CD14-positive monocyte (primary cell): ENCODE data around the gene EDIL3. TPM values are rescaled to one million over a fixed set of nuclear protein-coding genes. Genes with fewer than 3 reads are reported as not detected.

Source experiments
- DNase-seq, 3 donors: peaks; one replicate each; pipeline ENCODE4 v3.0.0-alpha.2; 2011 to 2022
- H2AFZ ChIP-seq: 2 replicates; pipeline ENCODE4 v1.6.0; 2012; ENCODE audit warnings: mild to moderate bottlenecking, low read depth, low read length, inconsistent platforms; ENCODE audit not compliant: insufficient read depth, poor library complexity, severe bottlenecking
- H3K27ac ChIP-seq, 2 donors: 1 replicate in 1 of 2; 2 replicates in 1 of 2; pipeline ENCODE4 v1.5.1; 2012 to 2013; ENCODE audit warnings: low read length in 2 of 2, control low read depth in 1 of 2, inconsistent platforms in 1 of 2, low read depth in 1 of 2, mild to moderate bottlenecking in 1 of 2
- H3K27me3 ChIP-seq, 2 donors: one replicate each; pipeline versions ENCODE4 v1.6.0 to v1.6.1; 2011 to 2013; ENCODE audit warnings: low read length in 2 of 2; ENCODE audit not compliant: control insufficient read depth in 2 of 2, insufficient read depth in 2 of 2
- H3K36me3 ChIP-seq, 2 donors: replicated peaks in 1 of 2; 1 replicate in 1 of 2; 2 replicates in 1 of 2; pipeline versions ENCODE4 v1.5.1 to v1.6.1; 2012 to 2013; ENCODE audit warnings: low read length in 2 of 2, control low read depth in 1 of 2, inconsistent platforms in 1 of 2, mild to moderate bottlenecking in 1 of 2; ENCODE audit not compliant: insufficient read depth in 2 of 2, control insufficient read depth in 1 of 2
- H3K4me1 ChIP-seq, 2 donors: 1 replicate in 1 of 2; 2 replicates in 1 of 2; pipeline versions ENCODE4 v1.5.1 to v1.6.1; 2012 to 2013; ENCODE audit warnings: low read length in 2 of 2, control low read depth in 1 of 2, inconsistent platforms in 1 of 2, mild to moderate bottlenecking in 1 of 2, moderate library complexity in 1 of 2; ENCODE audit not compliant: insufficient read depth in 2 of 2, control insufficient read depth in 1 of 2
- H3K4me2 ChIP-seq: replicated peaks from 2 replicates; pipeline ENCODE3; 2012; ENCODE audit warnings: low read length, moderate library complexity, mild to moderate bottlenecking; ENCODE audit not compliant: poor library complexity, severe bottlenecking; ENCODE audit errors: extremely low read depth
- H3K4me3 ChIP-seq, 3 experiments: fragments of 200-600 bp in 1 of 3; sonication (generic) in 1 of 3; replicated peaks in 1 of 3; 1 replicate in 2 of 3; 2 replicates in 1 of 3; pipeline ENCODE4 v1.5.1; 2011 to 2013; ENCODE audit warnings: low read length in 3 of 3, mild to moderate bottlenecking in 3 of 3, control low read depth in 2 of 3, low read depth in 2 of 3, inconsistent platforms in 1 of 3, moderate library complexity in 1 of 3
- H3K79me2 ChIP-seq: 2 replicates; pipeline ENCODE4 v1.6.0; 2012; ENCODE audit warnings: mild to moderate bottlenecking, control low read depth, inconsistent platforms, low read length, moderate library complexity; ENCODE audit not compliant: insufficient read depth
- H3K9ac ChIP-seq: 2 replicates; pipeline ENCODE4 v1.6.0; 2017; ENCODE audit warnings: low read length, mild to moderate bottlenecking; ENCODE audit not compliant: insufficient read depth, poor library complexity, severe bottlenecking
- H3K9me3 ChIP-seq, 2 donors: replicated peaks in 1 of 2; 1 replicate in 1 of 2; 2 replicates in 1 of 2; pipeline versions ENCODE4 v1.5.1 to v1.6.1; 2012 to 2013; ENCODE audit warnings: low read length in 2 of 2, control low read depth in 1 of 2; ENCODE audit not compliant: control insufficient read depth in 1 of 2, insufficient read depth in 1 of 2
- H4K20me1 ChIP-seq: 2 replicates; pipeline ENCODE4 v1.6.0; 2012; ENCODE audit warnings: mild to moderate bottlenecking, low read length, control low read depth, moderate library complexity; ENCODE audit not compliant: insufficient read depth
- H3K27ac Mint-ChIP-seq, 7 donors: one replicate each; pipeline ENCODE4 v1.8.0; 2020; ENCODE audit warnings: mild to moderate bottlenecking in 7 of 7, mixed read lengths in 7 of 7, moderate library complexity in 6 of 7, inconsistent platforms in 2 of 7
- H3K27me3 Mint-ChIP-seq, 3 donors: one replicate each; pipeline ENCODE4 v1.8.0; 2021 to 2022; ENCODE audit warnings: low read depth in 3 of 3, mild to moderate bottlenecking in 3 of 3, mixed read lengths in 3 of 3, moderate library complexity in 3 of 3, inconsistent platforms in 1 of 3
- H3K36me3 Mint-ChIP-seq, 2 donors: one replicate each; pipeline ENCODE4 v1.8.0; 2020; ENCODE audit warnings: mixed read lengths in 2 of 2, inconsistent platforms in 1 of 2, mild to moderate bottlenecking in 1 of 2
- H3K4me1 Mint-ChIP-seq: one replicate; pipeline ENCODE4 v1.8.0; 2020; ENCODE audit warnings: mild to moderate bottlenecking, mixed read lengths
- H3K4me3 Mint-ChIP-seq, 2 donors: one replicate each; pipeline ENCODE4 v1.8.0; 2020; ENCODE audit warnings: mild to moderate bottlenecking in 2 of 2, mixed read lengths in 2 of 2, moderate library complexity in 1 of 2
- H3K9me3 Mint-ChIP-seq, 7 donors: one replicate each; pipeline ENCODE4 v1.8.0; 2020 to 2022; ENCODE audit warnings: mixed read lengths in 7 of 7, mild to moderate bottlenecking in 6 of 7, moderate library complexity in 6 of 7, inconsistent platforms in 2 of 7
- WGBS: methylation state at CpG from one replicate; pipeline ENCODE4 v1.1.5; 2013; ENCODE audit warnings: missing lambda C conversion rate; ENCODE audit not compliant: insufficient coverage; 5-methylcytosine and 5-hydroxymethylcytosine counted together
- intact Hi-C, 2 donors: fragments of 100-400 bp; cut with micrococcal nuclease; formaldehyde crosslinking; loops; one replicate each; pipeline versions ENCODE4 v1.15.0 to v1.15.1; 2023
- polyA plus RNA-seq, 3 donors: library from polyadenylated mRNA; depleted of rRNA in 1 of 3; unstranded in 2 of 3; stranded (reverse) in 1 of 3; fragments of 300-500 nt in 2 of 3; fragments of >200 nt in 1 of 3; fragmentation: Illumina TruSeq in 2 of 3; gene quantifications; 1 replicate in 2 of 3; 2 replicates in 1 of 3; pipeline ENCODE4 v1.2.3, GENCODE V29; 2012 to 2021
- TF ChIP-seq, protein P1 (sequence below): fragments of 200-600 bp; IDR thresholded peaks from one replicate; pipeline ENCODE4 v1.8.0; 2022; ENCODE audit warnings: antibody characterized with exemption, mild to moderate bottlenecking

Gene EDIL3
- polyA plus RNA-seq, 3 donors, result 0.09 TPM; not detected in 2

DNA sequence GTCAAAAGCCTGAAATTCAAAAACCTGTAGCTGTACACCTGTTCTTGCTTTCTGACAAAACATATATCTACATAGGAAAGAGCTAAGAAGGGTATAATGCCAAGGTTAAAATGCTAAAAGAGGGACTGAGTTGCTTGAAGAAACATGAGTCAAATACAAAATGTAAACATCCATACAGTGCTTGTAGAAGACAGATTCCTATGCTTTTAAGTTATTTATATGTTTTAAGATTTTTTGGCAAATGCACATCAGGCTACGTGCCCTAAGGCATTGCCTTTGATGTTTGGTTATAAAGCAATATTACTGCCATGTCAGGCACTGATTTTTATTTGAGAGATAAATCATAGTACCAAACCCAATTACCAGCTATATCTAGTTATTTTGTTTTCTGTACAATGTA is 269.0 kb downstream of the EDIL3 start:
- WGBS, result no CpG with 5 or more reads among the region's 1 CpG
- no peaks in the 10 kb centered on the region for H4K20me1 ChIP-seq
- H3K9ac ChIP-seq, result no peak overlapping the region
- no peaks in the 10 kb centered on the region for H3K36me3 Mint-ChIP-seq
- no peaks in the 10 kb centered on the region for H3K4me1 ChIP-seq
- no peaks in the 10 kb centered on the region for H3K36me3 ChIP-seq
- H3K27me3 ChIP-seq, result no peaks in the 10 kb centered on the region
- peaks cover 0 to 1% (median 0%) of the 10 kb centered on the region in 3 donors for H3K27me3 Mint-ChIP-seq
- TF ChIP-seq, protein P1, sequence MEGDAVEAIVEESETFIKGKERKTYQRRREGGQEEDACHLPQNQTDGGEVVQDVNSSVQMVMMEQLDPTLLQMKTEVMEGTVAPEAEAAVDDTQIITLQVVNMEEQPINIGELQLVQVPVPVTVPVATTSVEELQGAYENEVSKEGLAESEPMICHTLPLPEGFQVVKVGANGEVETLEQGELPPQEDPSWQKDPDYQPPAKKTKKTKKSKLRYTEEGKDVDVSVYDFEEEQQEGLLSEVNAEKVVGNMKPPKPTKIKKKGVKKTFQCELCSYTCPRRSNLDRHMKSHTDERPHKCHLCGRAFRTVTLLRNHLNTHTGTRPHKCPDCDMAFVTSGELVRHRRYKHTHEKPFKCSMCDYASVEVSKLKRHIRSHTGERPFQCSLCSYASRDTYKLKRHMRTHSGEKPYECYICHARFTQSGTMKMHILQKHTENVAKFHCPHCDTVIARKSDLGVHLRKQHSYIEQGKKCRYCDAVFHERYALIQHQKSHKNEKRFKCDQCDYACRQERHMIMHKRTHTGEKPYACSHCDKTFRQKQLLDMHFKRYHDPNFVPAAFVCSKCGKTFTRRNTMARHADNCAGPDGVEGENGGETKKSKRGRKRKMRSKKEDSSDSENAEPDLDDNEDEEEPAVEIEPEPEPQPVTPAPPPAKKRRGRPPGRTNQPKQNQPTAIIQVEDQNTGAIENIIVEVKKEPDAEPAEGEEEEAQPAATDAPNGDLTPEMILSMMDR, result no peak
- no peak overlapping the region for H3K4me3 Mint-ChIP-seq
- no peak overlapping the region for H3K27ac ChIP-seq
- no peak overlapping the region for H2AFZ ChIP-seq
- DNase-seq, result no peak
- H3K4me2 ChIP-seq, result no peak overlapping the region
- H3K9me3 ChIP-seq, result no peaks in the 10 kb centered on the region
- no peaks in the 10 kb centered on the region for H3K79me2 ChIP-seq
- intact Hi-C loops, result no loop called here
- no peak overlapping the region for H3K4me3 ChIP-seq
- H3K27ac Mint-ChIP-seq, result no peak overlapping the region
- peaks cover 0 to 1% (median 0%) of the 10 kb centered on the region in 7 donors for H3K9me3 Mint-ChIP-seq
- no peaks in the 10 kb centered on the region for H3K4me1 Mint-ChIP-seq

DNA sequence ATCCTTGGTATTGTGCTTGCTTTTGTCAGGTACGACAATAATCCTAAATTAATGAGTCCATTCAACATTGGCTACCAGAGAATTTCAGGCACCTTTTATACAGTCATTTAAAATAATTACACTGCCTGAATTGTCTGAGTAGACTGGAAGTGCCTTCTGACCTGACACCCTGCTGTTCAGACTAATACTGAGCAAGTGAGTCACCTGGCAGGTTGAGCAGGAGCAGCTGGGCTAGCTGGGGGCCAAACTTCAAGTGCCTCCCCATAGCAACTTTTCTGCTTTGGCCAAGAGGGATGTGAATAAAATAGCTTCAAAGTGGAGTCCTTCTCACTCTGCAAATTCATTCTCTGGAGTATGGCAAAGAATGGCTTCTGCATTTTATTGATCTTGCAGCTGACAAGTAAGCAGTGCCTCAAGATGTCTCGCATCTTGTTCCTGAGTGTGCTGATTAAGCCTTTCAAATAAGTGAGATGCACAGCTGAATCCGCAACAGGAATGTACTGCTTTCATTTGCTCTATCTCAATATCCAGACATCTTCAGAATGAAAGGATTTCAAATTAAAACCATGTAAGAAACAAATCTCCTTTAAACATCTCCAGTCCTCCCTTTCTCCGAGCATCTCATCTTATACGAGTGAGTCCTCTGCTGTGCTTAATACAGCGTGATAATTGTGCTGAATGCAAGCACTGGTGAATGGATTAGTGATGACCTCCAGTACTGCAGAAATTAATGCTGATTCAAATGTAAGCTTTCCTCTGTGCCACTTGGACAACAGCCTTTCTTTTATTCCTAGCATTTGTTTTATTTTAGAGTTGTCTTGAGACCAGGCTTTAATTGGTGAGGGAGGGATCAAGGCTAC is 271.2 kb downstream of the EDIL3 start:
- Mint-ChIP-seq H3K27ac (peak overlapping the region in 1 of 7 donors; percentile 21), H3K4me1 (no peaks in the 10 kb centered on the region), H3K27me3 (peaks cover 0 to 1% (median 0%) of the 10 kb centered on the region in 3 donors), H3K36me3 (no peaks in the 10 kb centered on the region), H3K9me3 (peaks cover 0 to 5% (median 0%) of the 10 kb centered on the region in 7 donors), H3K4me3 (no peak overlapping the region)
- Histone ChIP-seq H3K4me3 (no peak overlapping the region), H3K4me2 (no peak overlapping the region), H3K79me2 (no peaks in the 10 kb centered on the region), H2AFZ (no peak overlapping the region), H3K9ac (no peak overlapping the region), H3K27ac (no peak overlapping the region), H3K36me3 (no peaks in the 10 kb centered on the region), H3K9me3 (no peaks in the 10 kb centered on the region), H3K27me3 (no peaks in the 10 kb centered on the region), H4K20me1 (no peaks in the 10 kb centered on the region), H3K4me1 (no peaks in the 10 kb centered on the region)
- WGBS, result 93% methylated on average over 2 of the region's 6 CpGs
- TF ChIP-seq, protein P1, result no peak
- no peak for DNase-seq
- intact Hi-C loops, result no loop called here
